Measurements from ENCODE around the gene PAX6.
A peak's percentile ranks its signal among the peaks of the same experiment; 100 is the strongest.

The PAX6 gene

DNA sequence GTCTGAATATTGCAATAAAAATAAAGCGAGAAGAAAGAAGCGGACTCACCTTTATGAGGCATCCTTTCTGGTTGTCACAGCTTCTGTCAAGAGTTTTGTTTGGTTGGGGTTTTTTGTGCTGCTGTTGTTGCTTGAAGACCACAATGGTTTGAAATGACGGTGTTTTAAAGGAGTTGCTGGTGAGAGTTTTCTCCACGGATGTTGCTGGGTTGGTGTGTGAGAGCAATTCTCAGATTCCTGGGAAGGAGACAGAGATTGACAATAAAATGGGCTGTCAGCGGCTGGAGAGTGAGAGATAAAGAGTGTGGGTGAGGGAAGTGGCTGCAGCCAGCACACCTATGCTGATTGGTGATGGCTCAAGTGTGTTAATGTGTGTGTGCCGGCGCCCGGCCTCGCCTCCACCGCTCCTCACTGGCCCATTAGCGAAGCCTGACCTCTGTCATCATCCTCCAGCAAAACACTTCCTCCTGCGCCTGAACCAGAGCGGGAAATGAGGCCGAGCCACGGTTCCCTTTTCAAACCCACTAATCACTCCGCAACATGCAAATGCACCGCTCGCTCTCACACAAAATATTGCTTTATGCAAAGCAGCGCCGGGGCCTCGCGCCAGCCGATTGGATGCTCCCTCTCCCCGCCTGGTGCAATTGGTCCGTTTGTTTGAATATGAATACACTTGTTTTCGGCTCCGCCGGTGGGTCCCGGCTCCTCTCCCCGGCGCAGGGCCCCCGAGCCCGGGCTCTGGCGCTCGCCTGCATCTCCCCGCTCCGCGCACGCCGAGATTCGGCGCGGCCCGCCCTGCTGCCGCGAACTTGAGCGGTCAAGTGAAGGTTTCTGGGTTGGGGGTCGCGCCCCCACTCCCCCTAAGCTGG is at the start of gene PAX6:
Gene PAX6 (minus strand): TSS at position 544 of the 869 bp plus-strand sequence. CDS start 4,911 bp downstream, outside the sequence.
- H3K4me3 ChIP-seq (ENCODE audit: low read depth, low read length), result peak within 1 kb of the TSS; percentile 51
- TF ChIP-seq, protein P1, sequence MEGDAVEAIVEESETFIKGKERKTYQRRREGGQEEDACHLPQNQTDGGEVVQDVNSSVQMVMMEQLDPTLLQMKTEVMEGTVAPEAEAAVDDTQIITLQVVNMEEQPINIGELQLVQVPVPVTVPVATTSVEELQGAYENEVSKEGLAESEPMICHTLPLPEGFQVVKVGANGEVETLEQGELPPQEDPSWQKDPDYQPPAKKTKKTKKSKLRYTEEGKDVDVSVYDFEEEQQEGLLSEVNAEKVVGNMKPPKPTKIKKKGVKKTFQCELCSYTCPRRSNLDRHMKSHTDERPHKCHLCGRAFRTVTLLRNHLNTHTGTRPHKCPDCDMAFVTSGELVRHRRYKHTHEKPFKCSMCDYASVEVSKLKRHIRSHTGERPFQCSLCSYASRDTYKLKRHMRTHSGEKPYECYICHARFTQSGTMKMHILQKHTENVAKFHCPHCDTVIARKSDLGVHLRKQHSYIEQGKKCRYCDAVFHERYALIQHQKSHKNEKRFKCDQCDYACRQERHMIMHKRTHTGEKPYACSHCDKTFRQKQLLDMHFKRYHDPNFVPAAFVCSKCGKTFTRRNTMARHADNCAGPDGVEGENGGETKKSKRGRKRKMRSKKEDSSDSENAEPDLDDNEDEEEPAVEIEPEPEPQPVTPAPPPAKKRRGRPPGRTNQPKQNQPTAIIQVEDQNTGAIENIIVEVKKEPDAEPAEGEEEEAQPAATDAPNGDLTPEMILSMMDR (IDR thresholded peaks at IDR 0.05; ENCODE audit: borderline replicate concordance, insufficient read depth, low read depth, low read length), result no peak

DNA sequence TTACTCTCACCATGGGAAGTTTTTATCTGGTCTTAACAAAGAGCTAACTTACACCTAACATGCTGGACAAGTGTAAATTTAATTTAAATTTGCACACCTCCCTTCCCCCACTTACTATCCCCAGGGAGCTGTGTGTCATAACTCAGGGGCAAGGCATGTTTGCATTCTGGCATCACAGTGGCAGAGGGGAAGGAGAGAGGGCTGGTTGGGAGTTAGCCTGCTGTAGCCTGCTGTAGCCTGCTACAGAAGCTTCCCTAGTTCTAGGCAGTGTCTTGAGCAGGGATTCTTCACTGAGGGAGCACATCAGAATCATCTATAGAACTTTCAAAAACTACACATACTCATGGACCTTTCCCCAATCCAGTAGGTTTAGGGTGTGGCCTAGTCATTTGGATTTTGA is 49.3 kb upstream of the PAX6 start:
- TF ChIP-seq, protein P1 (IDR thresholded peaks at IDR 0.05; ENCODE audit: borderline replicate concordance, insufficient read depth, low read depth, low read length), result no peak
- H3K4me3 ChIP-seq (ENCODE audit: low read depth, low read length), result no peak overlapping the region

DNA sequence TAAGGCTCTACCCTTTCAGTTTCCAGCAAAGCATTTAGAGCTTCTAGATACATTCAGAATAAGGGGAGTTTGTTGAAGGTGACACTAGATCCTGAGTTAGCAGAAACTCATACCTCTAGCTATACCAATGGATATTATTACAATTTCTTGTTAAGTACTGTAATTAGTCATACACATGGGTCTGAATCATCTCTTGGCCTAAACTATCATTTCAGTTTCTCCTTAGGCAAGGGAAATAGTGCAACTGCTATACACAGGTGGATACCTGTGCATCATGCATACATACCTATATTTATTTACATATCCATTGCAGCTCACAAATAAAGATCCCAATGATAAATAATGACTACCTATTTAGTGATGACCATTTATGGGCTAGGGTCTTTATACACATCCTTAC is 45.1 kb upstream of the PAX6 start:
- TF ChIP-seq, protein P1 (IDR thresholded peaks at IDR 0.05; ENCODE audit: borderline replicate concordance, insufficient read depth, low read depth, low read length), result no peak
- no peak overlapping the region for H3K4me3 ChIP-seq (ENCODE audit: low read depth, low read length)

DNA sequence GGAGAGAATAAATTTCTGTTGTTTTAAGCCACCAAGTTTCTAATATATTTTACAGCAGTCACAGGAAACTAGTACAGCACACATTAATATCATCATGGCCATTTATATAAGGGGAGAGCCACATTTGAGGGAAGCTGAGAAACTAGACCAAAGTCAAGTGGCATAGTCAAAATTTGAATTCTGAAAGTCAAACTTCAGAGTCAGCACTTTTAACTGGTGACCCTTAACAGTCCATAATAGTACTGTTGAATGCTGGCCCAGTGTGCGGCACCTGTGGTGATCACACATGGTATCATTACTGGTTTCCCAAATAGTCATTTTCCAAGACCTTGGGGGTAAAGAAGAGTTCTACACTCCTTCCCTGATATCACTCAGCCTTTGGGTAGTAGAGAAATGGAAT is 44.3 kb upstream of the PAX6 start:
- no peak overlapping the region for H3K4me3 ChIP-seq (ENCODE audit: low read depth, low read length)
- TF ChIP-seq, protein P1 (IDR thresholded peaks at IDR 0.05; ENCODE audit: borderline replicate concordance, insufficient read depth, low read depth, low read length), result no peak

DNA sequence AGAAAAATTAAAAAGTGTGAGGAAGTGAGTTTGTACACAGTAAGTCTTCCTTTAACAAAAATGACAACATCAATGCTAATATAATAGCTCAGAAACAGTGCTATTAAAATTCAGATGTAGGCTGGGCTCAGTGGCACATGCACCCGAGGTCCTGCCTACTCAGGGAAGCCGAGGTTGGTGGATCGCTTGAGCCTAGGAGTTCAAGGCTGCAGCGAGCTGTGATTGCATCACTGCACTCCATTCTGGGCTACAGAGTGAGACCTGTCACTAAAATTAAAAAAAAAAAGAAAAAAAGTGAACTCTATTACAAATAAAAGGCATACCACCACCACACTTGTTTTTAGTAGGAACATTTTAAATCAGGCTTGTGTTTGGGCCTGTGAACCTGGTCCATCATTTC is 39.2 kb upstream of the PAX6 start:
- H3K4me3 ChIP-seq (ENCODE audit: low read depth, low read length), result no peak overlapping the region
- TF ChIP-seq, protein P1 (IDR thresholded peaks at IDR 0.05; ENCODE audit: borderline replicate concordance, insufficient read depth, low read depth, low read length), result no peak

DNA sequence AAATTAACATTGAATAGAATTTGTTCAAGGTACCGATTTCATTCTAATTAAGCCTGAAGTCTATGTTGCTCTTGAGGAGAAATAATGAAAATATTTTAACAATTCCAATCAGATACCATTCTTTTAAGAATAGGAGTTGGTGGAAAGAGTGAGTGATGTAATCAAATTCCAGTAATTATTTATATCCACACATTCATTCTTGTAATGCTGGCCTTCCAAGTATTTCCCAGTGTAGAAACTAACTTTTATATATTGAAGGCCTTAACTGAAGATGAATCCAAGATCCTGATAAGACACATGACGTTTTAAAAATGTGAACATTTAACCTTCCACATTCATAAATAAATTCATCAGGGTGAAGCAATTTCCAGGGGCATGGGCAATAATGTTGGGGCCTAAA is 36.6 kb upstream of the PAX6 start:
- TF ChIP-seq, protein P1 (IDR thresholded peaks at IDR 0.05; ENCODE audit: borderline replicate concordance, insufficient read depth, low read depth, low read length), result no peak
- H3K4me3 ChIP-seq (ENCODE audit: low read depth, low read length), result no peak overlapping the region

DNA sequence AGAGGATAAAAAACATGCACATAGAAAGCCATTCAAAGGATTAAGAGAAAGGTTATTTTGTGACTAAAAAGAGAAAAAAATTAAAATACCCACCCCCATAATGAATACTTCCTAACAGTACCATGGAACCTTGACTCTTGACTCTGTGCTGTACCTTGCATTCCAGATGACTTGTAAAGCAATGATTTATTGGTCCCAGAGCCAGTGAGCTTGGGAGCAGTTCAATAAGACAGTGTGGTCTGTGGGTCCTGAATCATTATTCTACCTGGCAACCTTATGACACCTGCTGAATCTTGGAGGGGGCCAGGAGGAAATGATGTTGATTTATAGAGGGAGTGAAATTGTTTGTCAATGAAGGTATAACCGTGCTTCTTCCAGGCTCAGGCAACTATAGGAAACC is 34.2 kb upstream of the PAX6 start:
- no peak overlapping the region for H3K4me3 ChIP-seq (ENCODE audit: low read depth, low read length)
- TF ChIP-seq, protein P1 (IDR thresholded peaks at IDR 0.05; ENCODE audit: borderline replicate concordance, insufficient read depth, low read depth, low read length), result no peak
